Stimulated activated CD8-positive, alpha-beta memory T cell treated with anti-CD3 and anti-CD28 coated beads, Interleukin-4, amount 100 ng/mL, for 4 hours (primary cell): ENCODE data around the gene EFNB3.

Source experiments
- DNase-seq, 2 donors: peaks; one replicate each; pipeline ENCODE4 v3.0.0-alpha.2; 2020; ENCODE audit warnings: low read depth in 2 of 2, low spot score in 1 of 2

The EFNB3 gene

DNA sequence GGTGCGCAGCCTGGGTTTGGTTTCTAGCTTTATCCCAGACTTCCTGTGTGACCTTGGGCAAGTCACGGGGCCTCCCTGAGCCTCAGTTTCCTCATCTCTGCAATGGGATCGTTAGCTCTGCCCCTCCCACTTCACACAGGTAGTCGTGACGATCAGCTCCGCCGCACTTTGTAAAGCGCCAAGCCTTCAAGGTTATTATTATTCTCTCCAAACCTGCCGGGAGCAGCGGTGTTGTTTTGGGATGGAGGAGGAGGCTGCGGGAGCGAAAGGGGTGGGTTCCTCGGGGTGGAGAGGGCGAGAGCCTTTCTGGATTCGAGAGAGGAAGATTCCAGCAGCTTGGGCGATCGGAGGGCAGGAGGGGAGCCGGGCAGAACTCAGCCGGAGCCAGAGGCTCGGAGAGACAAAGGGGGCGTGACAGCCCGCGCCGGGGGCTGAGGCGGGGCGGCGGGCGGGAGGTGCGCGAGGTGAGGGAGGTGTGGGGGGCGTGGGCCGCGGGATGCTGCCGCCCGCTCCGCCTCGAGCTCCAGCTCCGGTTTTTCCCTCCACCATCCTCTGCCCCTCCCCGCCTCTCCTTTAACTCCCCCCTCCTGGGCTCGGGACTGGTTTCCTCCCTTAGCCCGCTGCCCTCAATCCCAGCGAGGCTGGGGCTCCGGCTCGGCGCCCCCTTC lies at the start of gene EFNB3:
TSS of gene EFNB3 (plus strand) at position 602 of the 668 bp plus-strand sequence. CDS start 397 bp downstream, outside the sequence.
- DNase-seq, result no peak

- no peak for DNase-seq
Observed at GRCh38 chr17:7655541-7655840, 49.5 kb upstream of the EFNB3 start.

- no peak for DNase-seq
Observed at GRCh38 chr17:7656958-7657609, 47.9 kb upstream of the EFNB3 start.

GRCh38 chr17:7667656-7668406 lies 37.2 kb upstream of the EFNB3 start:
- DNase-seq, result no peak

DNA sequence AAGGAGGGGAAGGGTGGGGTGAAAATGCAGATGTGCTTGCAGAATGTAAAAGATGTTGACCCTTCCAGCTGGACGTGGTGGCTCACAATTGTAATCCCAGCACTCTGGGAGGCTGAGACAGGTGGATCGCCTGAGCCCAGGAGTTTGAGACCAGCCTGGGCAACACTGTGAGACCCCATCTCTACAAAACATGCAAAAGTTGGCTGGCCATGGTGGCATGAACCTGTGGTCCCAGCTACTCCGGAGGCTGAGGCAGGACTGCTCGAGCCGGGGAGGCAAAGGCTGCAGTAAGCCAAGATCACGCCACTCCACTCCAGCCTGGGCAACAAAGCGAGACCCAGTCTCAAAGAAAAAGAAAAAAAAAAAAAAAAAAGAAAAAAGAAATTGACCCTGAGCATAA lies 36.5 kb upstream of the EFNB3 start:
- DNase-seq, result no peak

DNA sequence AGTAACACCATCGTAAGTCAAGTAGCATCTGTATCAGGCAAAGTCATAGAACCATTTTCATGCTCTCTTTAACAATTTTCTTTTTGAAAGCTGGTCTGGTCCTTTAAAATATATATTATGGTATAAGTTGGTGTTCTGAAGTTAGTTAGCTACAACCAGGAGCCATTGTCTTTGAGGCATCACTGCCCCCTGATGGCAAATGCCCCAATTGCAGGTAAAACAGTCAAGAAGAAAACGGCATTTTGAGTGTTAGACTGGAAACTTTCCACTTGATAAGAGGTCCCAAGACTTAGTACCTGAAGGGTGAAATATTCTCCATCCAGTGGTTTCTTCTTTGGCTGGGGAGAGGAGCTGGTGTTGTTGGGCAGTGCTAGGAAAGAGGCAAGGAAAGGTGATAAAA lies 31.8 kb upstream of the EFNB3 start:
- no peak for DNase-seq

DNA sequence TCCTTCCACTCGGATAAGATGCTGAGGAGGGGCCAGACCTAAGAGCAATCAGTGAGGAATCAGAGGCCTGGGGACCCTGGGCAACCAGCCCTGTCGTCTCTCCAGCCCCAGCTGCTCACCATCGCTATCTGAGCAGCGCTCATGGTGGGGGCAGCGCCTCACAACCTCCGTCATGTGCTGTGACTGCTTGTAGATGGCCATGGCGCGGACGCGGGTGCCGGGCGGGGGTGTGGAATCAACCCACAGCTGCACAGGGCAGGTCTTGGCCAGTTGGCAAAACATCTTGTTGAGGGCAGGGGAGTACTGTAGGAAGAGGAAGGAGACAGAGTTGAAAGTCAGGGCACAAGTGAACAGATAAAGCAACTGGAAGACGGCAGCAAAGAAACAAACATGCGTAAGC lies 30.1 kb upstream of the EFNB3 start:
- DNase-seq, result no peak

GRCh38 chr17:7676533-7676932 lies 28.5 kb upstream of the EFNB3 start:
- no peak for DNase-seq

GRCh38 chr17:7677388-7678067 lies 27.5 kb upstream of the EFNB3 start:
- no peak for DNase-seq

GRCh38 chr17:7684851-7685532 lies 20.0 kb upstream of the EFNB3 start:
- no peak for DNase-seq

- DNase-seq, result peak; percentile 72 to 75
Observed at GRCh38 chr17:7685533-7686221, 19.3 kb upstream of the EFNB3 start.

DNA sequence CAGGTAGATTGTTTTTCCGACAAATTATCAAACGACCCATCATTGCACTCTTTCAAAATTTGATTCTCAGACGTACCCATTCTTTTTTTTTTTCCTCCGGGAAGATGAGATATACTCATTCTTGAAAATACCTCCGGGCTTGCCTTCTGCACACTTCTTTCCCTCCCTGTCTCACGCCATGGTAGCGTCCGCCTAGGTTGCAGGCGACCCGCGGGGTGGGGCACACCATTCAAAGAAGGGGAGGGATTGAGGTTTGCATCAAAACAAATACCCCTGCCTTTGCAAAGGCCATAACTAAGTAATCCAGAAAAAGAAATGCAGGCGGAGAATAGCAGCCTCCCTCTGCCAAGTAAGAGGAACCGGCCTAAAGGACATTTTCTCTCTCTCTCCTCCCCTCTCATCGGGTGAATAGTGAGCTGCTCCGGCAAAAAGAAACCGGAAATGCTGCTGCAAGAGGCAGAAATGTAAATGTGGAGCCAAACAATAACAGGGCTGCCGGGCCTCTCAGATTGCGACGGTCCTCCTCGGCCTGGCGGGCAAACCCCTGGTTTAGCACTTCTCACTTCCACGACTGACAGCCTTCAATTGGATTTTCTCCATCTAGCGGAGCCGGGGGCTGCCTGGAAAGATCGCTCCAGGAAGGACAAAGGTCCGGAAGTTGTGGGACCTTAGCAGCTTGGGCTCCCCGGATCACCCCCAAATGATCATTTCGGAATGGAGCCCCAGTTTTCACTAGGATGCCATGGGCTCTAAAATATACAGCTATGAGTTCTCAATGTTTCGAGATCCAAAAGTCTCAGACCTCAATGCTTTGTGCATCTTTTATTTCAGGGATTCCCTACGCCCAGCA lies 18.6 kb upstream of the EFNB3 start:
- peak; percentile 46 to 63 for DNase-seq

GRCh38 chr17:7687072-7687907 lies 17.7 kb upstream of the EFNB3 start, which contains the start of gene TP53:
TP53 (minus strand) TSS chr17:7687490; CDS start chr17:7676594, 10,896 bp downstream.
- DNase-seq, result peak; percentile 70 to 76

DNA sequence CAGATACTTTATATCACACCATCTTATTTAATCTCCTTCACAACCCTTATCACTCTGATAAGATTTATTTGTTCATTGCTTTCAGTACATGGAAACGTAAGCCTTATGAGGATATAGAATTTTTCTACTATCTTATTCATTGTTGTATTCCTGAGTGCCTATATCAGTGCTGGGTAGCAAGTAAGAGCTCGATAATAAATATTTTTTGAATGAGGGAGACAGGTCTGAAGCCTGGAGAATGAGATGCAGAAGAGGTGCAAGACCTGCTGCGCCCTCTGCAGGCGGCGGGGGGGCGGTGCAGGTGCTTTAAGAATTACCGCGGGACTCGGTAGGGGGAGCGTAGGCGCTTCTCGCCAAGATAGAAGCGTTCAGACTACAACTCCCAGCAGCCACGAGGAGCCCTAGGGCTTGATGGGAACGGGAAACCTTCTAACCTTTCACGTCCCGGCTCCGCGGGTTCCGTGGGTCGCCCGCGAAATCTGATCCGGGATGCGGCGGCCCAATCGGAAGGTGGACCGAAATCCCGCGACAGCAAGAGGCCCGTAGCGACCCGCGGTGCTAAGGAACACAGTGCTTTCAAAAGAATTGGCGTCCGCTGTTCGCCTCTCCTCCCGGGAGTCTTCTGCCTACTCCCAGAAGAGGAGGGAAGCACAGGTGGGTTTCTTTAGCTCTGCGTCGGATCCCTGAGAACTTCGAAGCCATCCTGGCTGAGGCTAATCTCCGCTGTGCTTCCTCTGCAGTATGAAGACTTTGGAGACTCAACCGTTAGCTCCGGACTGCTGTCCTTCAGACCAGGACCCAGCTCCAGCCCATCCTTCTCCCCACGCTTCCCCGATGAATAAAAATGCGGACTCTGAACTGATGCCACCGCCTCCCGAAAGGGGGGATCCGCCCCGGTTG lies 16.8 kb upstream of the EFNB3 start, which contains the start of gene WRAP53:
TSS of gene WRAP53 (plus strand) at position 570 of the 900 bp plus-strand sequence. CDS start at position 742, 172 bp downstream.
- peak; percentile 88 to 94 for DNase-seq

- DNase-seq, result no peak
Observed at GRCh38 chr17:7688808-7689316, 16.1 kb upstream of the EFNB3 start.

DNA sequence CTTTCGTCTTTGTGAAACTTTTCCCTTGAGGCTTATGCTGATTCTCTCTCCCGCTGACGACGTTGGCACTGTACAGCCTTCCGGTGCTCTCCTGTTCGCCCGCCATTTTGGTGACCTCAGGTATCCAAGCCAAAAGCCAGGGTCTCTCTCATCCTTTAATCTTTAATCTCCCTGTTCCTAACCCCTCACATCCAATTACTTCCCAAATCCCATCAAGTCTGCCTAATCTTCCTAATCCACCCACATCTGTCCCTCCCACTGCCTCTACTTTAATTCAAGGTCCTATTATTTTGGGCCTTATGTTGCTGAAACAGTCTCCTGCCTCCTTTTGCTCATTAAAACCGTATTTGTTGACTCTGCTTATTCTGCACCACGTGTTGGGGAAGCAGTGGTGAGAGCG lies 9.4 kb upstream of the EFNB3 start:
- DNase-seq, result no peak

GRCh38 chr17:7697828-7698588 lies 7.0 kb upstream of the EFNB3 start:
- DNase-seq, result no peak
